HG03095 (cell line): ENCODE data around the gene ITGB1BP1.

ENCODE experiments used
- ATAC-seq: cut with Tn5 transposase; IDR thresholded peaks from one replicate; pipeline ENCODE4 v1.9.1; 2021; ENCODE audit warnings: moderate library complexity; ENCODE audit not compliant: unreplicated experiment

Gene ITGB1BP1

DNA sequence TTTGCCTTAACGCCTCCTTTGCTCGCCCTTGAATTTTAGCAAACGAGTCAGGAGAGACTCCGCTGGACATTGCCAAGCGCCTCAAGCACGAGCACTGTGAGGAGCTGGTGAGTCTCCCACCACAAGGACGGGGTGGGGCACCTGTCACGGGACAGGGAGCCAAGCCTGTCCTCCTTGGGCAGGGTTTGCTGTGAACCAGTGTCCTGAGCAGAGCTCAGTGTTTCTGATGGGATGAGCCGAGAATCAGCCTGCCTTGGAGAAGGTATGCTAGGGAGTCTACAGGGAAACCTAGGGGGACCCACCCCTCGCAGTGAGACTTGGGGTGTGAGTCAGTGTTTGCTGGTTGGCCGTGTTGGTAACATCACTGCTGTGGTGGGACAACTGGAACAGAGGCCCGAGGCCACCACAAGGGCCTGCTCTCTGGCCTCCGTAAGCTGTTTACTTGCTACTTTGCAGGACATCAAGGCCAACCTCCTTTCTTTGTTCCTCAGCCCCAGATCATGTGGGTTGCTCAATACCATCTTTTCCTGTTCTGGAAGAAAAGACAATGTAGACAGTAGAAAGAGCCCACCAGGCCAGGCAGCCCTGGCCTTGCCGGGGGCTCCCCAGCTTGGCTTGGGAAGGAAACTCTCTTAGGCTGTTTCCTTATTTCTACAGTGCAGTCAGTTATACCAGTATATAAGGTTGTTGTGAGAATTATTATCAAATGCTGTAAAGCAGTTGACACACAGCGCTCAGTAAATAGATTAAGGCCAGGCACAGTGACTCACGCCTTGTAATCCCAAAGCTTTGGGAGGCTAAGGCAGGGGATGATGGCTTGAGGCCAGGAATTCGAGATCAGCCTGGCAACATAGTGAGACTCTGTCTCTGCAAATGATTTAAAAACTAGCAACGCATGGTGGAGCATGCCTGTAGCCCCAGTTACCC is 42.4 kb downstream of the ITGB1BP1 start:
- ATAC-seq, result no peak

DNA sequence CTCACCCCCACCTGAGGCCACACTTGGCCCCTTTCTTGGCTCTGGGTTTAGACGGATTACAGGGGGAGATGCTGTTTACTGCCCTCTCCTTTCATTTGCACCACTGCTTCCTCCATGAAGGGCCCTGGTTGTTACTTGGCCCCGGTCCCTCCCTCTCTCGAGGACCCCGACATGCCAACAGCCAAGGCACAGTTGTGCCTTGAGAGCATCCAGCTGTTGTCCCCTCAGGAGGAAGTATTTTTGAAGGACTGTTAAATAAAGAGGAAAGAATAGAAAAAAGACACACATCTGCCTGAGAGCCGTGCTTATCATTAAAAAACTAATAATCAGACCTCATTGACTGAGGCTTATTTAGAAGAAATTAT is 44.0 kb downstream of the ITGB1BP1 start:
- no peak for ATAC-seq

DNA sequence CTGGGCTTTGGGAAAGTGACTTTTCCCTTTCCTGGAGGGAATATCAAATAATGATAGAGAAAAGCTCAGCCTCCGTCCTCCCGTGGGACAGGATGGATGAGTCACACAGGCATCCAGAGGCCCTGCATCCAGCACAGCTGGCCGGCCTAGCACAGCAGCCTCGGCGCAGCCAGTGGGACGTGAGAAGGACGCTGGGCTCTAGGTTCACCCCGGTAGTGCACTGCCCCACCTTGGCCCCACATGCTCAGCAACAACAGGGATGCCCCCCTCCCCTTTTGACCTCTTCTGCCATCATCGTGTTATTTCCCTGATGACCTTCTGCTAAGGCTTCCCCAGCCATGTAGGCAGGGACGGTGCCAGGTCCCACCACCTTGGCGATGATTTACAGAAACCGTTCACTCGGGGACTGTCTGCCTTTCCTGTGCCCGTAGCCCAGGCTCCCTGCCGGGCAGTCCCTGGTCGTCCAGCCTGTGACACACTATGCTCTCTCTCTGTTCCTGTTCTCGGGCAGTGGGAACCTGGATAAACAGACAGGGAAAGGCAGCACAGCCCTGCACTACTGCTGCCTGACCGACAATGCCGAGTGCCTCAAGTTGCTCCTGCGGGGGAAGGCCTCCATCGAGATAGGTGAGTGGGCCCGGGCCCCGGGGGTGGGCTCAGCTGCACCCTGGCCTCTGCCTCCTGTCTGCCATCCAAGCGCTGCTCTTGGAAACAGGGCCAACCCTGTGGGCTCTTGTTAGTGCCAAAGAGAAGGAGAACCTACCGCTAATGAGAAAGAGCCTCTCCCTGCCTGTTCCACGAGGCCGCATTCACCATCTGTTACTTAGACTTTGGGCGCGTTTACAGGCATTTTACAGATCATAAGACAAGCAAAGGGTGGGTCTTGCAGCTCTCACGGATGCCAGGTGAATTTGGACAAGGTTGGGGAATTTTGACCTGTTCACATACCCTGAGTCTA is 44.6 kb downstream of the ITGB1BP1 start:
- no peak for ATAC-seq

DNA sequence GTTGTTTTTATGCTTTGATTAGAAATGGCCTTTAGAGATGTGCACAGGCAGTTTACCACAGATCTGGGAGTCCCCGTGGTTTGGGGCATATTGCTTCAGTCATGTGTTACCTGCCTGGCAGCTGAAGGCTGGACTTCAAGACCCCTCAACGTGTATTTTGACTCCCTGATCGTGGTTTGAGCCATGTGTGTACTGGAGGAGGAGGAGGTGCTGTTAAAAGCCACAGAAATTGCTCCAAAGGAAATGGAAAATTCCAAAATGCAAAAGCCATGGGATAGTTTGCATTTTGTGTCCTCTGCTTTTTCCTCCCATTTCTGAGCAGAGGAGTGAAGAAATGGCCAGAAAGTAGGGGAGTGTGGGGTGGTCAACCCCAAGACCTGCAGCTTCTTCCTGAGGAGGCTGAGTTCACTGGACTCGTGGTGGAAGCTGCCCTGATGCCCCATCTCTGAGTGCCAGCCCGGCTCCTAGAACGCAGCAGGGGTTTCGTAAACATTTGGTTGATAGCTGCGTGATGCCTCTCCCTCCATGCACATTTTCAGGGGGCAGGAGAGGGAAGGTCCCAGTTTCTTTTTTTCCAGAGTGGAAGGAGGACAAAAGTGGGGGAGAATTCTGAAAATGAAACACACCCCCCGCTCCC is 45.7 kb downstream of the ITGB1BP1 start:
- no peak for ATAC-seq

DNA sequence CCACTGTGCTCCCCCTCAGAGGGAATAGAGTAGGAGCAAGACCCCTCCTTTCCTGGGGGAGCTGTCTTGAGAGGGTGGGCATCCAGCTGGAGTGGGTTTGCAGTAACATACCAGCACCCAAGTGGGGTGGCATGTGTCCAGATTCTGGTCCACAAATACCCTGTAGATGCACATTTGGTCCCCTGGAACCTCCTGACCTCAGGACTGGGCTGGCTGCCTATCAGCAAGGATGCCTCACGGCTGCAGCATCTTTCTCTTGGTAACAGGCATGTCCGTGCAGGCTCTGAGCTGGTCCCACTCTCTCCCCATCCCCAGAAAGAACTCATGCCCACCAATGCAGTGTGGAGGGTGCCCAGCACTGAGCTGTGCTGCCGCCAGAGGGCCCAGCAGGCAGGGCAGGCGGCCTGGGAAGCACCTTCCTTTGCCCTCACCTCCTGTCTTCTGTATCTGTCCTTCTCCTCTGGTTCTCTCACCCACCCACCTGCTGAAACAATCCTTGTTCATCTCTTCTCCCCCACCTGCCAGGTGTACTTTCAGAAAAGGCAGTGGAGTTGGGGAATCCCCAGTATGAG is 47.4 kb downstream of the ITGB1BP1 start:
- no peak for ATAC-seq

DNA sequence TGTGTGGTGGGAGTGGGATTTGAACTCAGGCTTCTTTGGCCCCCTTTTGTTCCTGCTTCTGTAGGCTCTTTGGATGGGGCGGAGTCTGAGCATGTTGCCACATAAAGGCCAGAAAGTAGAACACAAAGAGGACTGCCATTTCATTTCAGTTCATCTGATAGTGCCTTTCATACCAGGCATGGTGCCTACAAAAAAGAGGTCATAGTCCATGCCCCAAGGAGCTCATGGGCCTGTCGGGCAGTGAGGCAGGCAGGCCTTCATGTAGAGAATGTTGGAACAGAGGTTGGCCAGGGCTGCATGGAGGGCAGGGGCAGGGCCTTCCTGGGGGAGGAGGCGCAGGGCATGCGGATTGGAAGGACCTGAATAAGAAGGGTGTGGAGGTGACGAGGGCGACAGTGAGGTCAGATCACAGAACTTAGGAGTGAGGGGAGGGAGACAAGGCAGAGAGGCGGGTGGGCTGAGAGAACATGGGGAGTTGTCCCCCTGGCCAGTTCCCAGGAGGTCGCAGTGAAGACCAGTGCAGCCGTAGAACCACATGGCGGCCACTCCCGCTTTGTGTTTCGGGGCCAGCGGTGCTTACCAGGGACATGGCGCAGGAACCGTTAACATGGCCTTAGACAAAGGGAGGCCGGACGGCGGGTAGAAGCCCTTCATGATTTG is 49.1 kb downstream of the ITGB1BP1 start:
- no peak for ATAC-seq

DNA sequence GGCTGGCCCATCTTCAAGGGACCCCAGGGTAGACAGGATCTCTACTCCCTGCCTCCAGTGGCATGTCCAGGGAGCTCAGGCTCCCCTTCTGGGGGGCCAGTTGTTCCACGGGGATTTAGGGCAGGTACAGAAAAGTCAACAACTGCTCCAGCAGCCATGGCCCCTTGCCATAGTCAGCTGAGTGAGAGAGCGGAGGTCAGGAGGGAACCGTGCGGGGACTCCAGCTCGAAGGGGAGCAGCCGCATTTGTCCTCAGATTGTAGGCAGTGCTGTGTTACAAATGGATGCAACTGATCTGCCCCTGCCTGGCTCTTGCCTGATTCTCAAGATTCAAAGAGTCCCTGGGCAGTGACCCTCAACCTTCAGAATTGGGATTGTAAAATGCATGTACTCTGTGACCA is 49.9 kb downstream of the ITGB1BP1 start:
- no peak for ATAC-seq

DNA sequence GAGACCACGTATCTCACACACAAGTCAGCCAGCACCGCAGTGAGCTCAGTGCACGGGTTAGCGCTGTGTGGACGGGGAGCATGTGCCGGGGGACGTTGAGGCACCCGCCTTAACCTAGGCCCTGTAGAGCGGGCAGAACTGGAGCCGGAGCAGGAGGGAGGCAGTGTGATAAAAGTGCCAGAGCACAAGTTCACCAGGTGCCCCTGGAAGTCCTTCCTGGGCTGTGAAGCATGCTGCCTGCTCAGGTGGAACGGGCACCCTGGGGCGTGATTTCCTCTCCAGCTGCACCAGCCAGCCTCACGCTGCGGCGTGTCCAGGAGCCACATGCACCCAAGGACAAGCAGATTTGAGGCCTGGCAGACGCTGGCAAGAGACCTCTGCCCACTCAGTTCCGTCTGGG is 50.3 kb downstream of the ITGB1BP1 start:
- ATAC-seq, result no peak

DNA sequence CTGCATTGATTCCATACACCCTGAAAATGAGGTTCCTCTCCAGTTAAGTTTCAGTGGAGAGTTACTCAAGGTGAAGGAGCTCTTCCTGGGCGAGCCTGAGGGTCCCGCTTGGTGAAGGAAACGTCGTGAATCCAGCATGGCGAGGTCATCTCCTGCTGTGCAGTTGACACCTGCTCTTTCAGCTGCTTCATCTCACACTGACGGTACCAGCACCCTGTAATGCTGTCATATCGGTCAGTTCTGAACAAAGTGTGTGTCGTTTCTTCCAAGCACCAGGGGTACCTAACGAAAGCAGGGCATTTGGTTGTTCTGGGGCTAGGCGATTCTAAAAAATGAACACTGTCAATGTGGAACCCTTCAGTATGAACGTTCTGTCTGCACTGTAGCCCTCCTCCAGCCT is 52.6 kb downstream of the ITGB1BP1 start:
- ATAC-seq, result no peak

DNA sequence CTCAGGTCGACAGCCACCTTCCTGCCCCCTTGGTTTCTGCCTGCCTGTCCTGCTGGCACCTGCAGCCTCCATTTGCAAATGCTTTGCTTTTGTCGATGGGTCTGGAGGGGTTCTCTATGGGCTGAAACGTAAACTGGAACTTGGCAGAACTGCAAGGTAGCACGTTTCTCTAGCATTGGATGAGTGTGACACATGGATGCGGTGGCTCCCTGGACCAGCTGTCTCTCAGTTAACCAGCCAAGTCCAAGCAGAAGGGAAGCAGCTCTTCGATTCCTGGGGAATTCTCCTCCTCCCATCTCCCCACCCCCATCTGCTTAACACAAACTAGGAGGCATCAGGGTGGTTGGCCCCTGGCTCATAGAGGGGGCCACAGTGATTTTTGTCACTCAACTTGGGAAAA is 57.3 kb downstream of the ITGB1BP1 start:
- no peak for ATAC-seq

DNA sequence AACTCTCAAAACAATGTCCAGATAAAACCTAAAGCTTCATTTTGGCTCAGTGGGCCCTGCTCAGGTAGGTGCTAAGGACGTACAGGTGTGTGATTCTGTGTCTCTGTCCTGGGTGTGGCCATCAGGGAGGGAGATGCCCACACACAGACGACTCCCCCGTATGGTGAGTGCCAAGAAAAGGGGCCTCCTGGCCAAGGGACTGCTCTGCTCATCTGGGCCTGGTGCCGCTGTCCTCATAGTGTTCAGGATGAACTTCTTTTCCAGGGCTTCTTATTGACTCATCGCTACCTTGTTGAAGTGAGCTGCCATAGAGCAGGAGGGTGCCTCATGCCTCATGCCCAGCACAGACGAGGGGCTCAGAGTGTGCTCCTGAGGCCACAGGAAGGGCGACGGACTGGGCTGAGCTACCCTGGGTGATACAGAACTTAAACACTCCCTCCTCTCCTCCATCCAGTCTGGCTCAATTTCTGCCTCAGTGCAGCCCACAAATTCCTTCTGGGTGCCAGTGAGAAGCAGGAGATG is 57.8 kb downstream of the ITGB1BP1 start:
- ATAC-seq, result no peak

DNA sequence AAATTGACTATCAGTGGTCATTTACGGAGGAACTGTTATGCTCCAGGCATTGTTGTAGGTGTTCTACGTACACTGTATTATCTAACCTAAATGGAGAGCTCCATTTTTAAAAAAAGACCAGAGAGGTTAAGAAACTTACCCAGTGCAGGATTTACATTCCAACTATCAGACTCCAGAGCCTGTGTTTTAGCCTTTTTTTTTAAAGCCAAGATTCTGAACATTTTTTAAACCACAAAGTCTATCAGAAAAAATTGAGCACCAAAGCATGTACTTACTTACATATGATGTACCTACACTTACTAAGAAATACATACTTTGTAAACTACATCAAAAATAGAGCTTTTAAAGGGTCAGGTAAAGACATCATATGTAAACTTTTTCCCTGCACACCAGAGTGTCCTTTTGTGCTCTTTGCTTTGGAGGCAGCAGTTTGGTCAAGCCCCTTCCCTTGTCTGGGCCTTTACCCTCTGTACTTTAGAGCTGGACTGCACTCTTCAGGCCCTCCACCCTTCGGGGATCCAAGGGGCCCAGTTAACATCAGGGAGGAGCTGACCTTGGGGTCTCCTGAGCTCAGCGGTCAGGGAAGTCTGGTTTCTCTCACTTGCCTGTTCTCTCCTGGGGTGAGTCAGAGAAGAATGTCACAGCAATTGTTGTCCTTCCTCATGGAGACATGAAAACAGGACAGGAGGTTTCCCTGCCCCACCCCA is 58.4 kb downstream of the ITGB1BP1 start:
- no peak for ATAC-seq

DNA sequence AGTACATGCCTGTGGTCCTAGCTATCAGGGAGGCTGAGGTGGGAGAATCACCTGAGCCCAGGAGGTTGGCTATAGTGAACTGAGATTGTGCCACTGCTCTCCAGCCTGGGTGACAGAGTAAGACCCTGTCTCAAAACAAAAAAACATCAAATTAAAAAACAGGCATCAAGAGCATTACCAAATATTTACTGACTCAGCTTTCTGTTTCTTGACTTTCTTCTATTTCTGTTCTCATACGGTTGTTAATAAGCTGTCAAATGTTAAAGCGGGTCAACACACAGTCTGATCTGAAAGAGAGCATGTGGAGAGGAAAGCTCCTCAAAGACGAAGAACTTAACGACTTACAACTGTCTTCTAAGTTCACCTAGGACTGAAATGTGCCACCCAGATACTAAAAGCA is 59.0 kb downstream of the ITGB1BP1 start:
- ATAC-seq, result no peak

DNA sequence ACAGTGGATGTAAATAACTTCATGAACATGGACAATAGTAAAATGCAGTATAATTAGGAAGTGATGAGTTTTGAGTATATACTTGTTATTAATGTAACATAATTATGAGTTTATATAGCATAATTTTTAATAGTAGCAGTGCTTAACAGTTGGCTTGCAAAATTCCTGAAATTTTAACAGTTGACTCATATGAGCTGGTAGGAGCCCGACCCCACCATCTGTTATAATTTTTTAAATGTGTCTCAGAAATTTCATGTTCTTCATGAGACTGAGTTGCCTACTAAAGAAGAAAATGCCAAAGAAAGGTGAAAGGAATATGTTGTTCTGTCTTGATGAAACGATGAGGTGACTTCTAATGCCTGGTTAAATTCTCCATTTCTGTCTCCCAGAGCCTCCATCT is 62.6 kb downstream of the ITGB1BP1 start:
- ATAC-seq, result no peak

DNA sequence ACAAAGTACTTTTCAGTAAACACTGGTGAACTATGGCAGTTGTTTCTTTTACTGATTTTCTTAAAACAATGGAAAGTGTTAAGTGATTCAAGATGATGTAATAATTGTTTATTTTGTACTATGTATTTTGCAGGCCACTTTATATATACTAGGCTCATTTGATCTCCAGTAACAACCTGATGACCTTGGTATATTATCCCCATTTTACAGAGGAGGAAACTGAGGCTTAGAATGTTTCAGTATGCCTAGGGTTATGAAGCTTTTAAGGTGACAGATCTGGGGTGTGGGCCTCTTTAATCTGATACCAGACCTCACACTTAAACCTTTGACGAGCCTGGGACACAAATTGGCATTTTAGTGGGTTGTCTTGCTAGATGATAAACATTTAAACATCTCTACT is 63.2 kb downstream of the ITGB1BP1 start:
- no peak for ATAC-seq

DNA sequence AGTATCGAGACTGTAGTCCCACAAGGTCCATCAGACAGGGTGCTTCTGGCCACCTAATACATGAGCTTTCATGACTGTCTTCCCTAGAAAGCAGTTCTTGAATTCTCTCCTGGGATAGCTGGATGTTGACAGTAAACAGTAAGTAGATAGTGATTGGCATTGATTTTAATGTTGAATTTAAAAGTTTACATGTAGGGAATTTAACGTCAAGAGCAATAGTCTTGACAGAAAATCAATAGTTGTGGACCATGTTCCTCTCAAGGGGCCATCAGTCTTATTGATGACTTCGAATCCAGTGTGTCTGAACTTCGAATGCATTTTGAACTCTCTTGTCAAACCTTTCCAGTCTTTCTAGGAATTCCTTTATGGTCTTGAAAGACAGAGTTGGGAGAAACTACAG is 63.9 kb downstream of the ITGB1BP1 start:
- ATAC-seq, result no peak

DNA sequence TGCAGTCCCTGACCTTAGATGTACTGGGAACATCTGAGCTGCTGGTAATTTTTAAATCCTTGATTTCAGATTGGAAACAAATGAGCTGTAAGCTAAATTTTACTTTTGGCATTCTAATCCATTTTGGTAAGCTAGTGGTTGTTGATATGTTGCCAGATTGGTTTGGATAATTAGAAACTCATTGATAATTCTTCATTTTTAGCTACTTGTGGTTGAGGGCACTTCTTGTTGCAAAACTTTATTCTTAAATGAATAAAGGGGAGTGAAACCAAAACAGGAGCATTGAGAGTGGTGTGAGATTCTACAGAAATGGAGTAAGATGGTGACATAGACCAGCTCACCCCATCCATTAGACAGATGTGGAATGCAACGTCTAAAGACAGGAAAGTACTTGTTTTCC is 64.5 kb downstream of the ITGB1BP1 start:
- ATAC-seq, result no peak

DNA sequence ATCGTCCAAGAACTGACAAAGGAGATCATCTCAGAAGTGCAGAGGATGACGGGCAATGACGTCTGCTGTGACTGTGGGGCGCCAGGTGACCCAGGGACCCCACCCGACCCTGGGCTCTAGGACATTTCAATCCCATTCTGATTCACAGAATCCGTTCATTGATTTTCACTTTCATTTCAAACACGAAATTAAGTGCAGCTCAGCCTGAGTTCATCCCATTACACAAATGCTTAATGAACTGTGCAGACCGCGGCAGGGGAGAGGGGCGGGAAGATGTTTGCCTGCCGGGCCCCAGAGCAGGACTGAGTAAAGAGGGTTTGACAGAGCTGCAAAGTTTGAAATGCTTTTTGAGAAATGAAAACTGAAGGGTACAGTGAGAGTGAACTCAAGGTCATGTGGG is 67.1 kb downstream of the ITGB1BP1 start:
- ATAC-seq, result no peak

DNA sequence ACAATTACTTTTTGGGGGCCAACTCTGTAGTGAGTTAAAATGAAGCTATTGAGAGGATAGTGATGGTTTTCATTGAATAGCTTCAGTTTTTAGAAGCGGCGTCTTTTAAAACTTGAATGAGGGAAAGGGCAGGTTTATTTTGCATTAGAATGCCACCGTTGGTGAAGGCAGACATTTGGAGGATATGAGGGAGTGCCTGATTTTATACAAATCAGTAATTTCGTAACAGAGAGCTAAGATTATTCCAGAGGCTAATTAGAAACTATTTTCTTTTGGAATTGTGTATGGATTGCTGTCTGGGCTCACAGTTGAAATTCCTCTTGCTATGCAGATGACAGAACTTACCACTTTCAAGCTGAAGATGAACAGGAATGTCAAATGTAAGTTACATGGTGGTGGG is 67.6 kb downstream of the ITGB1BP1 start:
- ATAC-seq, result no peak

DNA sequence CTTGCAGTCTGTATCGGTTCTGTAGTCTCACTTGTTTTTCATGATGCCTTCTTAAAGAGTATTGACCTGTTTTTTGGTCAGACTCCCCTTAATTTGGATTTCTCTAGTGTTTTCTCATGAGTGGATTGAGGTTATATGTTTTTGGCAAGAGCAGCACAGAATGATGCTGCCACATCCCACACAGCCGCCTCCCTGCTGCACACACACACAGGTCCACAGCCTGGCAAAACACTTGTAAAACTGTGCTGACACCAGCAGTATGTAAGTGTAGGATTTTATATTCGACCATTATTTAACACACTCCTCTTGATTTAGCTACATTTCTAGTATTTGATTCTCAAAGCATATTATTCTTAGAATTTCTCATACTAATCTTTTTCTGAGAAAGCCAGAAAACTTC is 68.1 kb downstream of the ITGB1BP1 start:
- no peak for ATAC-seq
